HG02884 (cell line): Measurements from ENCODE around the gene RAB22A.

ENCODE experiments used
- ATAC-seq: cut with Tn5 transposase; IDR thresholded peaks from one replicate; pipeline ENCODE4 v1.9.1; 2021; ENCODE audit warnings: mild to moderate bottlenecking, moderate library complexity; ENCODE audit not compliant: unreplicated experiment

Gene RAB22A

DNA sequence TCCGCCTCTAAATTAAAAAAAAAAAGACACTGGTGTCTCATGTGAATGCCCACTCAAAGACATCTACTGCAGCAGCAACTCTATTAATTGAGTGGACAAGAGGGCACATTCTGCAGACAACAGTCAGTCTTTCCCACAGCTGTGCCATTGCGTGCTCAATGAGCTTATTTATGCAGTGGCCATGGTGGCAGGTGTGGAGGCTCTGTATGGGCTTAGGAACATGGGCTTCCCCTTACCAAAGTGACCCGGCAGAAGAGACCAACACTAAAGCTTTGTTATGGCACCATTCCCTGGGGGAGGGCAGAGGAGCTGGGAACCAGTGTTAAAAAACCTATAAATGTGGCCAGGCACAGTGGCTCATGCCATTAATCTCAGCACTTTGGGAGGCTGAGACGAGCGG, 75.3 kb downstream of the RAB22A start:
- ATAC-seq = no peak

- ATAC-seq = no peak
Observed at GRCh38 chr20:58388028-58388601, 78.6 kb downstream of the RAB22A start.

GRCh38 chr20:58388882-58389323, 79.4 kb downstream of the RAB22A start, which contains the start of gene VAPB:
Gene VAPB (plus strand): TSS chr20:58389229. CDS start chr20:58389460, 231 bp downstream.
- ATAC-seq = peak; percentile 97

- peak; percentile 16 for ATAC-seq
Observed at GRCh38 chr20:58389324-58389967, 79.9 kb downstream of the RAB22A start.

DNA sequence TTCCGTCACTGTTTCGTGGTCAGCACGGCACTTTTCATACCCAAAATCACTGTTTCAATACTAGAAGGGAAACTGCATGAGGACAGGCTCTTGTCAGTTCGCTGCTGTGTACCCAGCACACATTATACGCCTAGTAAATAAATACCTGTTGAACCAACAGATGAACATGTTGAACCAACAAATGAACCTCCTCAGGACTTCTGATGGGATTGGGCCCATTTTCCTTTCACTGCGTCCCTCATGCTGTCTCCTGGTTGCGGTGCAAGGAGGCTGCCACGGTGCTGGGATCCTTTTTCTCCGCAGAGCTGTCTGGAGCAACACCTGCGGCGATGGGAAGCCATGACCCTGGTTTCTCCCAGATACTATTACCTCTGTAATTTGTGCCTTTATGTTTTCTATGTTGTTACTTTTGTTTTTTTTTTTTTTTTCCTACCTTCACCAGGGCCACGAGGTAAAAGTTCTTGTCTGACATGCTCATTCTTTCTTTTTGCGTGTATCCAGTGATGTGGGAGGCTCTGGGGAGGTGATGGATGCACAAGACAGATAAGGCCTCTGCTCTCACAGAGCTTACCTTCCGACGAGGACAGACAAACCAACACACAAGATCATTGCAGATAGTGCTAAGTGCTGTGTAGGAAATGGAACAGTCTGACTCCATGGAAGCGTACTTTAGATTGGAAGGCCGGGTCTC, 80.6 kb downstream of the RAB22A start:
- ATAC-seq = no peak

- ATAC-seq = no peak
Observed at GRCh38 chr20:58390659-58391035, 81.1 kb downstream of the RAB22A start.

DNA sequence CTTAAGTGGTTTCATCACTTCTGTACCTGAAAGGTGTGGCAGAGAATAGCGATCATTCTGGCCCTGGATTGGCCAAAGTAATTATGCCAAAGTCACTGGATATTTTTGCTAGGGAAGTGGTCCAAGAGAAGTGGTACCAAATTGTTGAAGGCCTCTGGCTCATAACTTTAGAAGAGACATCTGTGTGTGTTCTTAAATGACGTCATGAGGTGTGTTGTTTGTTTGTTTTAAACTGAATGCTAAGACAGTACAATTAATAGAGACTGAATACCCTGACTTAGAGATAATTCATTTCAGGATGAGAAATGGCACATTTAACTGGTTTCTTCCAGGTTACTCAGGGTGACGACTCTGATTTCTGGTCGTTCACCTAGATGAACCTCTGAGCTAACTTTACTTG, 82.8 kb downstream of the RAB22A start:
- ATAC-seq = no peak

GRCh38 chr20:58393299-58393698, 83.8 kb downstream of the RAB22A start:
- no peak for ATAC-seq

GRCh38 chr20:58394801-58395200, 85.3 kb downstream of the RAB22A start:
- ATAC-seq = no peak

GRCh38 chr20:58395604-58396003, 86.1 kb downstream of the RAB22A start:
- no peak for ATAC-seq

DNA sequence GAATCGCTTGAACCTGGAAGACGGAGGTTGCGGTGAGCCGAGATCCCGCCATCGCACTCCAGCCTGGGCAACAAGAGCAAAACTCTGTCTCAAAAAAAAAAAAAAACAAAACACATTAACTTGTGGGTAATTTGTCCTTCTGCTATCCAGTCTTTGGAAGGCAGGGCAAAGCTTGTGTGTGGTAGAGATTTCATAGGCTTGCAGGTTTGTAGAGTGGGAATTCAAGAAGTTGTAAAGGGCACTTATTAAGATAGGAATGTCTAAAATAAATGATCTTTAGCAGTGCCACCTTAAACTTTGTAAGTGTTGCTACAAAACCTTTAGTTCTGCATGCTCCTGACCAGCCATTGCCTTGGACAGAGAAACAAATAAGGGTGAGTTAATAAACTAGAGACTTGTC, 87.9 kb downstream of the RAB22A start:
- no peak for ATAC-seq

- no peak for ATAC-seq
Observed at GRCh38 chr20:58398254-58398653, 88.7 kb downstream of the RAB22A start.

DNA sequence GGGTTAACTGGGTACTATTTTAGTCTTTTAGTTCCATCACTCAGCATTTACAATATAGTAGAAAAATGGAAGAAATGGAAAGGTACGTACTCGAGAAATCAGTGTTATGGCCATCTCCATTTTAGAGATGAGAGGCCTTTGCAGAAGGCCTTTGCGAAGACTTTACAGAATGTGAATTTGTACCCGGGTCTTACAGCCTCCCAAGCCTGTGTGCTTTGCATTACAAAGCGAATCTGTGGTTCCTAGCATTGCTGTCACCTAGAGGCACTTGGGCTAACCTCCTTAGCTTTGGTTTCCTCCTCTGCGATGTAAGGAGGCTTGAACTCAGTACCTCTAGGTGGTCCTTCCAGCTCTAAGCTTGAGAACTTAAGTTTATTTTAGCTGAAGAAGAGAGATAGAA, 90.4 kb downstream of the RAB22A start:
- no peak for ATAC-seq

GRCh38 chr20:58401162-58401561, 91.6 kb downstream of the RAB22A start:
- no peak for ATAC-seq

GRCh38 chr20:58402305-58402704, 92.8 kb downstream of the RAB22A start:
- ATAC-seq = no peak

GRCh38 chr20:58402827-58403226, 93.3 kb downstream of the RAB22A start:
- peak; percentile 64 for ATAC-seq

GRCh38 chr20:58403272-58403671, 93.8 kb downstream of the RAB22A start:
- peak; percentile 23 for ATAC-seq

DNA sequence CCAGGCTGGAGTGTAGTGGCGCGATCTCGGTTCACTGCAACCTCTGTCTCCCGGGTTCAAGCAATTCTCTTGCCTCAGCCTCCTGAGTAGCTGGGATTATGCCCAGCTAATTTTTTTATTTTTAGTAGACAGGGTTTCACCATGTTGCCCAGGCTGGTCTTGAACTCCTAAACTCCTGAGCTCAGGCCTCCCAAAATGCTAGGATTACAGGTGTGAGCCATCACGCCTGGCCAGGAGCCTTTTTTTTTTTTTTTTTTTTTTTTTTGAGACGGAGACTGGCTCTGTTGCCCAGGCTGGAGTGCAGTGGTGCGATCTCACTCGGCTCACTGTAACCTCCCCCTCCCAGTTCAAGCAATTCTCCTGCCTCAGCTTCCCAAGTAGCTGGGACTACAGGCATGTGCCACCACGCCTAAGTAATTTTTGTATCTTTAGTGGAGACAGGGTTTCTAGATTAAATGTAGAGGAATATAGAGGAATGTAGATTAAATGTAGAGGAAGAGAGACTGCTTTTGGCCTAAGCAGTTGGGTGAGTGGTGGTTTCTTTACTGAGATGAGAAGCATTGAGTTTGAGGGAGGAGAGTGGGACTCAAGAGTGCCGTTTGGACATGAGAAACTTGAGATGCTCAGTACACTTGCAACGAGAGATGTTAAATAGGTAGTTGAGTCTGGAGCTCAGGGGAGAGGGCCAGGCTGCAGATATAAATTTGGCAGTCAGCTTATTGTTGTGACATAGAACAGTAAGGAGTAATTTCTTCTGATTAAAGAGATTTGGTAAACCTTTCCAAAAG, 96.2 kb downstream of the RAB22A start:
- no peak for ATAC-seq

DNA sequence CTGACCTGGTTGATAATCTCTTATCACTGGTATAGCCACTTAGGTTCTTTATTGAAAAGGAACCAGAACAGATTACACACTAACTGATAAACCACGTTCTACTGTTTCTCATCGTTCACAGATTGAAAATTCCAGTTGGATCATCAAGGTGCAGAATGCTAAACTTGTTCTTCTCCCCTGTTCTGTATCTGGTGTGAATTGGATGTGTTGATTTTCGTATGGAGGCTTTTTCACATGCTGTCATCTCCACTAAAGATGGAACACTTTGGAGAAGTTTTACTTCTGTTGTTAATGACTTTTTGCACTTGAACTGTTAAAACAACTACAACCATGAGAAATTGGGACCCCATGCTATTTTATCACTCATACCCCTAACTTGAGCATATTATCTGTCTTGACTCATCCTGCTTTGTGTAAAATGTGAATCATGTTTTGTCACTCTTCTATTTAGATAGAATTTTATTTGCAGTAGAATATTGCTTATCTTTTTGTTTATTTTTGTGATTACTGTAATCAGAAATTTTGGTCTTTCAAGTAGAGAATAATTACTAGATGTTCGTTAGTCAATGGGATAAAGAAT, 97.0 kb downstream of the RAB22A start:
- no peak for ATAC-seq

- no peak for ATAC-seq
Observed at GRCh38 chr20:58407201-58407873, 97.8 kb downstream of the RAB22A start.
